DMS53 treated with DMSO at 0.1 percent for 48 hours (cell line): ENCODE results near the gene PPP2R5D.
"Not testable (repeated sequence)": the region's sequence is repeated elsewhere in the genome, so short reads cannot be mapped to it uniquely, and the experiment has no call there.

ENCODE experiments used
- DNase-seq: peaks from one replicate; lab custom pipeline; 2025; ENCODE audit not compliant: unreplicated experiment; lab: John Stamatoyannopoulos, UW

Gene PPP2R5D

DNA sequence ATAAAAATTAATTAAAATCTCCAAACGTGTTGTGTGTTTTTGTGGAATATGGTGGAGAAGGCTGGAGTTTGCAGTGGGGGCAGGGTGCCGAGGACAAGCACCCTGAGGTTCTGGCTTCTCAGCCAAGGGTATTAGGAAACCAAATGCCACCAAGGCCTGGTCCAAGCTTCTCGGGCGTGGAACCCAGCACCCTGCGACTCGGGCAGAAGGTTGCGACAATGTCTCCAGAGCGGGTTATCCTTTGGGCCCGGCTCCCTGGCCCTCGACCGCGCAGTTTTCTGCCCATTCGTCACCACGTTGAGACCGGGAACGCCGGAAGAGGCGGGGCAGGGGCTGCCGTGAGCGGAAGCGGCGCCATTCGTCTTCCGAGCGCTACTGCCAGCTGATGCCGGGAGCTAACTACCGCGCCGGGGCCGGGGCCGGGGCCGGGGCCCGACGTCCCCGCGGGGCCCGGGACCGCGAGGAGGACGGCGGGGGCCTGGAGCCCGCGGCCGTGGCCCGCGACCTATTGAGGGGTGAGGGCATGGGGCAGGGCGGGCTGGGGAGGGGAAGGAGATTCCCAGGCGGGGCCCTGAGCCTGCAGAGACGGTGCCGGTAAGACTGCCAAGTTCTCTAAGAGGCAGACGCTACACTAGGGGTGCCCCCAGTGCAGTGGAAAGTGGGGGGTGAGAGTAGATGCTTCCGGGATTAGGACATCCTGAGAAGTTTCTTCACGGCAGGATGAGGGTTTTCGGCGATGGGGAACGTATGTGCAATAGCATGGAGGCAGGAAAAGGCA is 37.1 kb downstream of the PPP2R5D start, which contains the start of gene RRP36:
TSS of gene RRP36 (plus strand) at position 354 of the 778 bp plus-strand sequence. CDS start at position 386, 32 bp downstream.
- DNase-seq = peak; percentile 60

GRCh38 chr6:43024436-43024835 is 40.1 kb downstream of the PPP2R5D start:
- no peak for DNase-seq

GRCh38 chr6:43026365-43026764 is 42.0 kb downstream of the PPP2R5D start:
- DNase-seq = no peak

- no peak for DNase-seq
These were observed 44.8 kb downstream of the PPP2R5D start for GRCh38 chr6:43029120-43029519.

GRCh38 chr6:43032326-43032725 is 48.0 kb downstream of the PPP2R5D start:
- DNase-seq = no peak

- no peak for DNase-seq
These were observed 49.3 kb downstream of the PPP2R5D start for GRCh38 chr6:43033496-43034189.

DNA sequence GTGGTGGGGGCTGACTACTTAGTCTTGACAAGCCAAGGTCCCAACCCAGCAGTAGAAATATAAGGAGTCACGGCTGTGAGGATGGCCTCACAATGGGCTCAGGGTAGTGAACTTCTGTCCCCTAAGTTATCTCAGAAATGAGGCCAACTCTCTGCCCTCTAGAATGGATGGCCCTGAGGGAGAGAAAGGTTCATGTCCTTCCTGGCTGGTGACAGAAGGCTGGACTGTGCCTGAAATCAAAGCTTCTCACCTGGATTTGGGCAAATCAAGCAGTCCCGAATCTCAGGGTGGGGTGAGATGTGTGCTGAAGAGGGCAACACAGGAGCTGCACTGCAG is 49.8 kb downstream of the PPP2R5D start:
- no peak for DNase-seq

DNA sequence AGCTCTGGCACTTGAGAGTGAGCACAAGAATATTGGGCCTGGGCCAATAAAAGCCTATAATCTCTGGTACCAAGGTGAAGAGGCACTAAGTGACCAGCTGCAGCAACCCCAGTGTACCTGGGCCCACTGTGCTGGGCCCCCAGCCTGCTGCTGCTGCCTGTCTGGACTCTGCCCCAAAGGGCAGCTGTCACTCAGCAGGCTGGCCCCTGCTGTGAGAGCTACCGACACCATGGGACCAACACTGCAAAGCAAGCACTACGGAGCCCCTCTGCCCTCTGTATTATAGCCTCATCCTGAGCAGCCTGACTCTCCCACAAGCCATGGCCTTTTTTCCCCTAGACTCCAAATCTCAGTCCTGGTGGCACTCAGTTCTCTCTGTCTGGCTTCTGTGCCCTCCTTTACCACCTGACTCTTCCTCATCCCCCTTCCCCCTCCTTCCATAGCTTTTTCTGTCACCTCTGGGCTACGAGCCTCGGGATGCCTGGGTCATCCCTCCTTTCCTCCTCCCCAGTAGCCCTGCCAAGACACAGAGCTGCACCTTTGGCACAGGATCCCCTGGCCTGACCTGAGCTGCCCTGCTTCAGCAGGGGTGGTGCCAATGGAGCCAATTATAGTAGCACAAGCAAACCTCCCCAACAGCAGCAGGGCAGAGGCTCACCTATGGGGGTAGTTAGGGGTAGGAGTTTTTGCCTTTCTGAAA is 51.3 kb downstream of the PPP2R5D start:
- DNase-seq = no peak

- DNase-seq = no peak
These were observed 52.3 kb downstream of the PPP2R5D start for GRCh38 chr6:43036712-43037111.

- DNase-seq = no peak
These were observed 52.8 kb downstream of the PPP2R5D start for GRCh38 chr6:43037197-43037596.

DNA sequence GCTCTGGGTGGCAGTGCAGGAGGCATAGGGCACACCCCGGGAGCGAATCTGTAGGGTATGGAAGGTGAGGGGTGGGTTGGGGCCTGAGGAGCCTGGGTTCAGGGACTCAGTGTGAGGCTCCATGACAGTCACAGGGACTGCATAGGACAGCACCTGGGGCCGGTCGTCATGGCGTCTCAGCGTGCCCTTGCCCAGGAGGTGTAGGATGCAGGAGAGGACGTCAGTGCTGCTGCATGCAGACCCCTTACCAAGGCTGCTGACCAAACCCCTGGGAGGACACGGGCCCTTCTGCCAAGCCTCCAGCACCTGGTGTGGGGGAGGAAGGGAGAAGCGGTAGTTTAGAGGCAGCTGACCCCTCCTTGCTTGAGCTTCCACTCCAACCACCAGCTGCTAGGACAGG is 53.3 kb downstream of the PPP2R5D start:
- no peak for DNase-seq

DNA sequence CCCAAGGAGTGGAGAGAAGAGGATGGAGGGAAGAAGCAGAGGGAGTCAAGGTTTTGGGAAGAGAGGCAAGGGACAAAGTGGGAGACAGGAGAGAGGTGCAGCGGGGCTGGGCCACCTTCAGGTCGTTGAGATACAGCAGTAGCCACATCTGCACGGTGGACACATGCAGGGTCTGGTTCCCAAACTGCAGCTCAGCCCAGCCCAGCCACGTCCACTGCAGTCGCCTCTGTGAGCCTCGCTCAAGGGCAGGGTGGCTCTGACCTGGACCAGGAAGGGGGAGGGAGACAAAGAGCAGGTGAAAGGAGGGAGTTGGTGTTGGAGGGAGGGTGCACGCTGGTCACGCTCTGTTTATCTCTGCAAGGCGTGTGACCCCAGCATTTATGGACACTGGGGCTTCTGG is 54.4 kb downstream of the PPP2R5D start:
- DNase-seq = no peak

GRCh38 chr6:43040542-43041257 is 56.3 kb downstream of the PPP2R5D start:
- DNase-seq = no peak

DNA sequence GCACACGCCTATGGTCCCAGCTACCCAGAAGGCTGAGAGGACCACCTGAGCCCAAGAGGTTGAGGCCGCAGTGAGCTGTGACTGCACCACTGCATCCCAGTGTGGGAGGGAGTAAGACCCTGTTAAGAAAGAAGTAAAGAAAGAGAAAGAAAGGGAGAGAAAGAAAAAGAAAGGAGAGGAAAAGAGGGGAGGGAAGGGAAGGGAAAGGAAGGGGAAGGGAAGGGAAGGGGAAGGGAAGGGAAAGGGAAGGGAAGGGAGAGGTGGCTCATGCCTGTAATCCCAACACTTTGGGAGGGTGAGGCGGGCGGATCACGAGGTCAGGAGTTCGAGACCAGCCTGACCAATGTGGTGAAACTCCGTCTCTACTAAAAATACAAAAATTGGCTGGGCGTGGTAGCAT is 57.1 kb downstream of the PPP2R5D start:
- DNase-seq = not testable (repeated sequence)

GRCh38 chr6:43043310-43043709 is 58.9 kb downstream of the PPP2R5D start:
- no peak for DNase-seq

DNA sequence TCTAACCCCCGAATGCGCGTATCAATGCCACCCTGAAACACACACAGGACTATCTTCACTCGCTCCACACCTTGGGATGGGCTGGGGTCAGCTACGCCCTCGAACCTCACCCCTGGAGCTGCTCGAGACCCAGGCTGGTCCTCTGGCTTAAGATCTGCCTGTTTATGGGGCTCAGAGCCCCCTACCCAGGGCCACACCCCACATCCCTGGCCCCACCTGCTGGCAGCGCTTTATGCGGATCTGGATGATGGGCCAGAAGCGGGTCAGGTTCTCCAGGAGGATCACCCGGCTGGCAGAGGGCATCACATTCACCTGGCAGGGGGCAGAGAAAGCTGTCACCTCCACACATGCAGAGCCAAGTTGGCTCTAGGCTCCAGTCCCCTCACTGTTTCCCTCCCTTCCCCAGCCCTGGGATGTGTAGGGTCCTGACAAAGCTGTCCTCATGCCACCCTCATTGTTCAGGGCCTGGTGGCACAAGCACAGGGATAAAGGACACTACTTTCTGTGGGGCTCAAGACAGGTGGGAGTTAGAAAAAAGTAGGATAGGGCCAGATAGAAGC is 61.1 kb downstream of the PPP2R5D start:
- no peak for DNase-seq

GRCh38 chr6:43047998-43048397 is 63.6 kb downstream of the PPP2R5D start:
- no peak for DNase-seq

DNA sequence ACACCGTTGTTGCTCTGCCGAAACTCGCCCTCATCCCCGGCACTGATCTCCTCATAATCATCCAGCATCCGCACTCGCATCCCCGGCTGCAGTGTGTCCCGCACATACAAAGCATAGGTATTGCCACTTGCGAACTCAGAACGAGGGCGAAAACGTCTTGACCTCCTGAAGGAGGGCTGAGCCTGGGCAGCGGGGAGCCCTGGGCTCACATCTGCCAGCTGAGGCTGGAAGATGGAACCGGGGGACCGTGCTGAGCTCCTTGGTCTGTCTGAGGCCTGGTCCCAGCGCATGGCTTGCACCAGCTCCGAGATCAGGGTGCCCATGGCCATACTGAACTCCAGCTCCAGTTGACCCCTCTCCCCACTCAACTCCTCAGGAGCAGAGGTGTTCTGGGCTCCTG is 66.6 kb downstream of the PPP2R5D start:
- DNase-seq = no peak

DNA sequence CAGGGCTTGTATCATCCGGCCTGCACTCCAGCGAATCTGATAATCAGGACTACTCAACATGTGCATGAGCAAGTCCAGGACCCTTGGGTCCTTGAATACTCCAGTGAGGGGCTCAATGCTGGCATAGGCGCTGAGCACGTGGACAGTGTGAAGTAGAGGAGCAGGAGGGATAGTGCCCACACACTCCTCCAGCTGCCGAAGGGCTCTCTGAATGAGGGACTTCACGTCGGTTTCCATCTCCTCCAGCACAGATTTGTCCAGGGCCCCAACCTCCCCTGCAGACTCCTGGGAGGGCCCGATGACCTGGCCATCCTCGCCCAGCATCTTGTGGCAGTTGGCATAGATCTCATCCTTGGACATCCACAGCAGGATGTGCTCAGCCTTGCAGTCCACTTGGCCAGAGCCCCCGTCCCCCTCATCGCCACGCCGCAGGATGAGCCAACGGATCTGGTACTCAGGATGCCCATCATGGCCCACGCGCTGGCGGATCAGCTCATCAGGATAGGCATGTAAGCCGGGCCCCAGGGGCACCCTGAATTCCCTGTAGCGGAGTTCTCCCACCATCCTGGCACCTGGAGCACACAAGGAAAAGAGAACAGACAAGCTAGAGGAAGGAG is 68.0 kb downstream of the PPP2R5D start:
- DNase-seq = no peak

- no peak for DNase-seq
These were observed 68.6 kb downstream of the PPP2R5D start for GRCh38 chr6:43052842-43053544.
